ENCODE data around the gene MAST4. TPM values are rescaled to one million over a fixed set of nuclear protein-coding genes. Genes with fewer than 3 reads are reported as not detected.

The MAST4 gene
- total and polyA plus RNA-seq, 2 donors (not counting 1 experiment from before 2014, with no cell fraction given) = 2.5 to 57.1 TPM

GRCh38 chr5:67115246-67115645, 519.1 kb downstream of the MAST4 start:
- DNase-seq = no peak
- no peaks in the 10 kb centered on the region for H3K4me1 Mint-ChIP-seq
- ATAC-seq (ENCODE audit: low read depth) = no peak
- H3K9me3 ChIP-seq (ENCODE audit: control extremely low read depth in 1 of 3, control insufficient read depth in 2 of 3, insufficient read depth in 1 of 3, low read length in 2 of 3) = no peaks in the 10 kb centered on the region
- H3K36me3 ChIP-seq (replicated peaks in 1 of 2; ENCODE audit: control extremely low read depth in 1 of 2, control insufficient read depth in 1 of 2, extremely low read depth in 1 of 2, insufficient read depth in 2 of 2, low read length in 1 of 2) = no peaks in the 10 kb centered on the region
- intact Hi-C loops (cut with micrococcal nuclease) = no loop called here
- no peak for TF ChIP-seq CTCF (IDR thresholded peaks at IDR 0.05)
- no peak for TF ChIP-seq EZH2 (IDR thresholded peaks at IDR 0.05; ENCODE audit: borderline replicate concordance, insufficient read depth, low read depth, low read length, poor library complexity, severe bottlenecking)
- H3K79me2 ChIP-seq (ENCODE audit: control insufficient read depth, insufficient read depth, low read length) = no peaks in the 10 kb centered on the region
- ChIA-PET CTCF (no interaction called here), POLR2A (no interaction called here)
- no peaks in the 10 kb centered on the region for H3K27me3 ChIP-seq (replicated peaks in 1 of 4; ENCODE audit: control extremely low read depth in 1 of 4, control insufficient read depth in 3 of 4, insufficient read depth in 4 of 4, low read length in 3 of 4)
- no peaks in the 10 kb centered on the region for H4K20me1 ChIP-seq (ENCODE audit: control insufficient read depth, insufficient read depth, low read length, poor library complexity, severe bottlenecking)
- no peak overlapping the region for H3K4me3 ChIP-seq (ENCODE audit: control extremely low read depth in 1 of 5, extremely low read depth in 1 of 5, insufficient read depth in 1 of 5, low read depth in 2 of 5, low read length in 4 of 5)
- no peak overlapping the region for H3K27ac ChIP-seq (ENCODE audit: low read length in 2 of 2)
- no peak overlapping the region for H3K9ac ChIP-seq (ENCODE audit: low read length)
- H3K27me3 Mint-ChIP-seq = no peaks in the 10 kb centered on the region
- no peak overlapping the region for H3K4me2 ChIP-seq (replicated peaks; ENCODE audit: low read depth, low read length, poor library complexity, severe bottlenecking)
- no peak overlapping the region for H3K27ac Mint-ChIP-seq
- no peaks in the 10 kb centered on the region for H3K9me3 Mint-ChIP-seq (ENCODE audit: insufficient read depth)
- WGBS (ENCODE audit: insufficient coverage) = no CpG with 5 or more reads among the region's 3 CpGs
- no peak overlapping the region for H3K4me3 Mint-ChIP-seq
- H3K4me1 ChIP-seq (ENCODE audit: control insufficient read depth in 2 of 2, insufficient read depth in 2 of 2, low read length in 2 of 2) = no peaks in the 10 kb centered on the region
- H2AFZ ChIP-seq (ENCODE audit: insufficient read depth, low read depth, low read length, poor library complexity, severe bottlenecking) = no peak overlapping the region

GRCh38 chr5:67115817-67116216, 519.6 kb downstream of the MAST4 start:
- no peak overlapping the region for H3K4me3 Mint-ChIP-seq
- DNase-seq = no peak
- Histone ChIP-seq H3K4me1 (ENCODE audit: control insufficient read depth in 2 of 2, insufficient read depth in 2 of 2, low read length in 2 of 2) (no peaks in the 10 kb centered on the region), H3K36me3 (replicated peaks in 1 of 2; ENCODE audit: control extremely low read depth in 1 of 2, control insufficient read depth in 1 of 2, extremely low read depth in 1 of 2, insufficient read depth in 2 of 2, low read length in 1 of 2) (no peaks in the 10 kb centered on the region), H3K4me2 (replicated peaks; ENCODE audit: low read depth, low read length, poor library complexity, severe bottlenecking) (no peak overlapping the region), H3K9me3 (ENCODE audit: control extremely low read depth in 1 of 3, control insufficient read depth in 2 of 3, insufficient read depth in 1 of 3, low read length in 2 of 3) (no peaks in the 10 kb centered on the region), H3K27ac (ENCODE audit: low read length in 2 of 2) (no peak overlapping the region), H3K4me3 (ENCODE audit: control extremely low read depth in 1 of 5, extremely low read depth in 1 of 5, insufficient read depth in 1 of 5, low read depth in 2 of 5, low read length in 4 of 5) (no peak overlapping the region), H2AFZ (ENCODE audit: insufficient read depth, low read depth, low read length, poor library complexity, severe bottlenecking) (no peak overlapping the region), H3K79me2 (ENCODE audit: control insufficient read depth, insufficient read depth, low read length) (no peaks in the 10 kb centered on the region), H3K27me3 (replicated peaks in 1 of 4; ENCODE audit: control extremely low read depth in 1 of 4, control insufficient read depth in 3 of 4, insufficient read depth in 4 of 4, low read length in 3 of 4) (no peaks in the 10 kb centered on the region), H3K9ac (ENCODE audit: low read length) (no peak overlapping the region), H4K20me1 (ENCODE audit: control insufficient read depth, insufficient read depth, low read length, poor library complexity, severe bottlenecking) (no peaks in the 10 kb centered on the region)
- H3K9me3 Mint-ChIP-seq (ENCODE audit: insufficient read depth) = no peaks in the 10 kb centered on the region
- ChIA-PET POLR2A (no interaction called here), CTCF (no interaction called here)
- no peak for ATAC-seq (ENCODE audit: low read depth)
- 96% methylated on average over 3 of the region's 3 CpGs for WGBS (ENCODE audit: insufficient coverage)
- TF ChIP-seq CTCF (IDR thresholded peaks at IDR 0.05) = no peak
- no peak for TF ChIP-seq EZH2 (IDR thresholded peaks at IDR 0.05; ENCODE audit: borderline replicate concordance, insufficient read depth, low read depth, low read length, poor library complexity, severe bottlenecking)
- H3K27me3 Mint-ChIP-seq = no peaks in the 10 kb centered on the region
- no peaks in the 10 kb centered on the region for H3K4me1 Mint-ChIP-seq
- intact Hi-C loops (cut with micrococcal nuclease) = no loop called here
- H3K27ac Mint-ChIP-seq = no peak overlapping the region

Measured in B cell (primary cell).